Thyroid gland (tissue), 4 donors: ENCODE measurements around the gene KISS1R. TPM values are rescaled to one million over a fixed set of nuclear protein-coding genes. Genes with fewer than 3 reads are reported as not detected.

Source experiments
- DNase-seq, 2 donors: peaks; one replicate each; pipeline ENCODE4 v3.0.0-alpha.2; 2019
- H3K27ac ChIP-seq, 3 donors: fragments of 200-600 bp; sonication (generic); 1 replicate in 2 of 3; 2 replicates in 1 of 3; pipeline ENCODE4 v1.5.1; 2016 to 2019; ENCODE audit warnings: mild to moderate bottlenecking in 1 of 3, moderate library complexity in 1 of 3
- H3K27me3 ChIP-seq: fragments of 200-600 bp; sonication (generic); one replicate; pipeline ENCODE4 v1.5.1; 2019
- H3K36me3 ChIP-seq, 2 donors: fragments of 200-600 bp; sonication (generic); one replicate each; pipeline ENCODE4 v1.5.1; 2016 to 2019
- H3K4me1 ChIP-seq, 2 donors: fragments of 200-600 bp; sonication (generic); one replicate each; pipeline ENCODE4 v1.5.1; 2017 to 2019
- H3K4me3 ChIP-seq, 3 donors: fragments of 200-600 bp; sonication (generic); replicated peaks in 1 of 3; 1 replicate in 2 of 3; 2 replicates in 1 of 3; pipeline ENCODE4 v1.5.1; 2016; ENCODE audit warnings: mild to moderate bottlenecking in 1 of 3
- H3K9me3 ChIP-seq: fragments of 200-600 bp; sonication (generic); one replicate; pipeline ENCODE4 v1.5.1; 2017
- CTCF ChIP-seq, 6 experiments: fragments of 200-600 bp in 3 of 6; fragments of 450-650 bp in 3 of 6; sonication (generic) in 3 of 6; IDR thresholded peaks; one replicate each; pipeline ENCODE4 v1.5.1; 2016 to 2019; ENCODE audit warnings: antibody characterized with exemption in 6 of 6, mild to moderate bottlenecking in 2 of 6, inconsistent platforms in 1 of 6, moderate library complexity in 1 of 6
- POLR2A ChIP-seq, 2 donors: fragments of 450-650 bp; IDR thresholded peaks; one replicate each; pipeline ENCODE4 v1.6.1; 2017; ENCODE audit warnings: antibody characterized with exemption in 2 of 2, mild to moderate bottlenecking in 2 of 2, moderate library complexity in 1 of 2
- WGBS, 2 donors: methylation state at CpG; one replicate each; pipeline ENCODE4 v1.1.5; 2017; 5-methylcytosine and 5-hydroxymethylcytosine counted together
- intact Hi-C: fragments of 100-400 bp; cut with DNase I; formaldehyde crosslinking; loops from one replicate; pipeline ENCODE4 v1.15.1; 2023
- total RNA-seq, 4 donors: library from RNA; depleted of rRNA; stranded (reverse); fragments of >200 nt; gene quantifications; one replicate each; pipeline ENCODE4 v1.2.3, GENCODE V29; 2016

Gene KISS1R
- total RNA-seq, 4 donors from 2014 or later: not detected

GRCh38 chr19:924553-925086, 7.5 kb downstream of the KISS1R start:
- intact Hi-C loops: loop anchor here (10.0 kb wide), 1 partner anchor 310 kb away; the partner anchor contains the start of gene CBARP
- 25 to 26% methylated on average over 10 to 13 of the region's 31 CpGs for WGBS, 2 donors
- peak overlapping the region; percentile 26 to 95 (median 35) for H3K4me3 ChIP-seq
- peaks cover 14% of the 10 kb centered on the region for H3K27me3 ChIP-seq
- H3K36me3 ChIP-seq: no peaks in the 10 kb centered on the region
- no peak for DNase-seq
- H3K9me3 ChIP-seq: no peaks in the 10 kb centered on the region
- no peak overlapping the region for H3K27ac ChIP-seq
- peaks cover 9 to 27% of the 10 kb centered on the region in 2 donors for H3K4me1 ChIP-seq
- TF ChIP-seq CTCF (IDR thresholded peaks at IDR 0.05) (no peak), POLR2A (IDR thresholded peaks at IDR 0.05) (no peak)

- Histone ChIP-seq H3K9me3 (no peaks in the 10 kb centered on the region), H3K36me3 (no peaks in the 10 kb centered on the region), H3K27me3 (peaks cover 9% of the 10 kb centered on the region), H3K4me1 (peaks cover 6 to 22% of the 10 kb centered on the region in 2 donors), H3K4me3 (peak overlapping the region; percentile 26 to 95 (median 35)), H3K27ac (peak overlapping the region in 2 of 3 donors; percentile 73 to 80)
- no peak for TF ChIP-seq POLR2A (IDR thresholded peaks at IDR 0.05)
- TF ChIP-seq CTCF (IDR thresholded peaks at IDR 0.05): no peak
- intact Hi-C loops: loop anchor here (10.0 kb wide), 1 partner anchor 310 kb away; the partner anchor contains the start of gene CBARP
- DNase-seq: peak in 1 of 2 donors; percentile 32
- WGBS, 2 donors: 0 to 1% methylated on average over 1 to 16 of the region's 39 CpGs
These were observed 8.0 kb downstream of the KISS1R start for GRCh38 chr19:925087-925525.

- intact Hi-C loops: loop anchor here (10.0 kb wide), 1 partner anchor 309 kb away; the partner anchor contains the start of gene CBARP
These were observed 8.6 kb downstream of the KISS1R start, which contains the start of gene ARID3A for GRCh38 chr19:925526-926322. ARID3A (plus strand) TSS chr19:926035; CDS start chr19:929529, 3,494 bp downstream.

GRCh38 chr19:926323-926588, 9.1 kb downstream of the KISS1R start:
- TF ChIP-seq POLR2A (IDR thresholded peaks at IDR 0.05): no peak
- TF ChIP-seq CTCF (IDR thresholded peaks at IDR 0.05): no peak
- intact Hi-C loops: loop anchor here (10.0 kb wide), 1 partner anchor 309 kb away; the partner anchor contains the start of gene CBARP
- peaks cover 6 to 17% of the 10 kb centered on the region in 2 donors for H3K4me1 ChIP-seq
- H3K9me3 ChIP-seq: no peaks in the 10 kb centered on the region
- peak overlapping the region; percentile 49 to 86 (median 73) for H3K27ac ChIP-seq
- no peaks in the 10 kb centered on the region for H3K36me3 ChIP-seq
- H3K4me3 ChIP-seq: peak overlapping the region; percentile 39 to 95 (median 51)
- no peaks in the 10 kb centered on the region for H3K27me3 ChIP-seq
- 0 to 1% methylated on average over 17 to 21 of the region's 21 CpGs for WGBS, 2 donors
- DNase-seq: no peak

More at GRCh38 chr19:925526-926322, 8.6 kb downstream of the KISS1R start, which contains the start of gene ARID3A:
- no peak for TF ChIP-seq CTCF (IDR thresholded peaks at IDR 0.05)
- peak in 1 of 2 donors; percentile 39 for TF ChIP-seq POLR2A (IDR thresholded peaks at IDR 0.05)
- no peaks in the 10 kb centered on the region for H3K36me3 ChIP-seq
- 2% methylated on average over 23 of the region's 97 CpGs; no CpG with 5 or more reads in 1 of the 2 donors for WGBS, 2 donors
- H3K27me3 ChIP-seq: peaks cover 5% of the 10 kb centered on the region
- H3K9me3 ChIP-seq: no peaks in the 10 kb centered on the region
- H3K4me1 ChIP-seq: peaks cover 6 to 17% of the 10 kb centered on the region in 2 donors
- peak within 1 kb of the TSS; percentile 49 to 86 (median 73) for H3K27ac ChIP-seq
- DNase-seq: peak; percentile 78 to 81
- peak within 1 kb of the TSS; percentile 39 to 95 (median 51) for H3K4me3 ChIP-seq
